H9 (cell line): ENCODE measurements around the gene S100B. TPM values are rescaled to one million over a fixed set of nuclear protein-coding genes. Genes with fewer than 3 reads are reported as not detected.

Experiments
- DNase-seq: peaks from one replicate; pipeline ENCODE4 v3.0.0-alpha.2; 2017
- H2AFZ ChIP-seq: one replicate; pipeline ENCODE4 v1.6.1; 2013; ENCODE audit warnings: mild to moderate bottlenecking, low read length, control low read depth, moderate library complexity
- H2AK5ac ChIP-seq: 2 replicates; pipeline ENCODE4 v1.6.1; 2013; ENCODE audit warnings: low read length, control low read depth, mixed read lengths; ENCODE audit not compliant: insufficient read length
- H2BK120ac ChIP-seq: one replicate; pipeline ENCODE4 v1.6.1; 2013; ENCODE audit warnings: low read depth, mild to moderate bottlenecking, low read length, control low read depth, inconsistent platforms; ENCODE audit not compliant: poor library complexity, severe bottlenecking
- H2BK12ac ChIP-seq: 2 replicates; pipeline ENCODE4 v1.6.1; 2013; ENCODE audit warnings: low read length, control low read depth, mixed read lengths, low read depth; ENCODE audit not compliant: insufficient read length
- H2BK15ac ChIP-seq: 2 replicates; pipeline ENCODE4 v1.6.1; 2013; ENCODE audit warnings: low read depth, low read length, control low read depth
- H2BK20ac ChIP-seq: one replicate; pipeline ENCODE4 v1.6.1; 2013; ENCODE audit warnings: low read depth, mild to moderate bottlenecking, low read length, control low read depth, inconsistent platforms; ENCODE audit not compliant: poor library complexity, severe bottlenecking
- H2BK5ac ChIP-seq: 2 replicates; pipeline ENCODE4 v1.6.1; 2013; ENCODE audit warnings: low read length, control low read depth, mixed read lengths; ENCODE audit not compliant: insufficient read length
- H3K14ac ChIP-seq: 2 replicates; pipeline ENCODE4 v1.6.1; 2013; ENCODE audit warnings: low read length, control low read depth; ENCODE audit not compliant: insufficient read depth
- H3K18ac ChIP-seq: 2 replicates; pipeline ENCODE4 v1.6.1; 2013; ENCODE audit warnings: low read depth, mild to moderate bottlenecking, mixed read lengths, low read length, control low read depth; ENCODE audit not compliant: insufficient read length
- H3K23ac ChIP-seq: 2 replicates; pipeline ENCODE4 v1.6.1; 2013; ENCODE audit warnings: low read length, control low read depth, mixed read lengths, low read depth; ENCODE audit not compliant: insufficient read length
- H3K23me2 ChIP-seq: 2 replicates; pipeline ENCODE4 v1.6.1; 2013; ENCODE audit warnings: low read depth, mild to moderate bottlenecking, mixed read lengths, low read length, control low read depth; ENCODE audit not compliant: insufficient read length, poor library complexity, severe bottlenecking
- H3K27ac ChIP-seq: 2 replicates; pipeline ENCODE4 v1.5.1; 2013; ENCODE audit warnings: low read length, control low read depth, mixed read lengths, low read depth; ENCODE audit not compliant: insufficient read length
- H3K27me3 ChIP-seq: 2 replicates; pipeline ENCODE4 v1.6.1; 2013; ENCODE audit warnings: low read length, control low read depth, inconsistent platforms; ENCODE audit not compliant: insufficient read depth
- H3K4ac ChIP-seq: 2 replicates; pipeline ENCODE4 v1.6.1; 2013; ENCODE audit warnings: low read depth, mild to moderate bottlenecking, control low read depth, inconsistent platforms, low read length, moderate library complexity
- H3K4me1 ChIP-seq: 2 replicates; pipeline ENCODE4 v1.6.1; 2013; ENCODE audit warnings: low read length, control low read depth, inconsistent platforms; ENCODE audit not compliant: insufficient read depth
- H3K4me2 ChIP-seq: 2 replicates; pipeline ENCODE4 v1.6.1; 2013; ENCODE audit warnings: low read length, control low read depth, mixed read lengths; ENCODE audit not compliant: insufficient read length, insufficient read depth
- H3K56ac ChIP-seq: 2 replicates; pipeline ENCODE4 v1.6.1; 2013; ENCODE audit warnings: low read depth, mild to moderate bottlenecking, mixed read lengths, low read length, control low read depth; ENCODE audit not compliant: insufficient read length
- H3K79me1 ChIP-seq: 2 replicates; pipeline ENCODE4 v1.6.1; 2013; ENCODE audit warnings: low read depth, mild to moderate bottlenecking, moderate library complexity, low read length, control low read depth, inconsistent platforms; ENCODE audit not compliant: insufficient read depth, poor library complexity, severe bottlenecking
- H3K79me2 ChIP-seq: 2 replicates; pipeline ENCODE4 v1.6.1; 2013; ENCODE audit warnings: low read length, control low read depth, inconsistent platforms; ENCODE audit not compliant: insufficient read depth
- H3K9ac ChIP-seq: 2 replicates; pipeline ENCODE4 v1.6.1; 2013; ENCODE audit warnings: low read length, control low read depth, mixed read lengths; ENCODE audit not compliant: insufficient read length; ENCODE audit errors: extremely low read depth
- H3K9me3 ChIP-seq: one replicate; pipeline ENCODE4 v1.6.1; 2013; ENCODE audit warnings: low read depth, low read length, inconsistent platforms; ENCODE audit not compliant: control insufficient read depth
- H3T11ph ChIP-seq: one replicate; pipeline ENCODE4 v1.6.1; 2013; ENCODE audit warnings: mild to moderate bottlenecking, low read length, control low read depth, inconsistent platforms
- H4K20me1 ChIP-seq: one replicate; pipeline ENCODE4 v1.6.1; 2013; ENCODE audit not compliant: control insufficient read depth, insufficient read length, insufficient read depth
- H4K5ac ChIP-seq: 2 replicates; pipeline ENCODE4 v1.6.1; 2013; ENCODE audit warnings: low read depth, mild to moderate bottlenecking, mixed read lengths, low read length, control low read depth; ENCODE audit not compliant: insufficient read length
- H4K8ac ChIP-seq: replicated peaks from 2 replicates; pipeline ENCODE4 v1.6.1; 2013; ENCODE audit warnings: low read length, control low read depth, mixed read lengths, low read depth; ENCODE audit not compliant: insufficient read length
- H4K91ac ChIP-seq: 2 replicates; pipeline ENCODE4 v1.6.1; 2013; ENCODE audit warnings: low read depth, mild to moderate bottlenecking, moderate library complexity, mixed read lengths, low read length, control low read depth; ENCODE audit not compliant: insufficient read length
- H3K27ac Mint-ChIP-seq, 3 experiments: 2 replicates in 2 of 3; 3 replicates in 1 of 3; pipeline ENCODE4 v1.8.0; 2020 to 2021; ENCODE audit warnings: mixed read lengths in 3 of 3, mild to moderate bottlenecking in 1 of 3, moderate library complexity in 1 of 3
- H3K27me3 Mint-ChIP-seq: 2 replicates; pipeline ENCODE4 v1.8.0; 2021; ENCODE audit warnings: low read depth, mild to moderate bottlenecking, moderate library complexity, mixed read lengths
- H3K36me3 Mint-ChIP-seq, 3 experiments: 2 replicates in 2 of 3; 3 replicates in 1 of 3; pipeline ENCODE4 v1.8.0; 2020 to 2021; ENCODE audit warnings: low read depth in 3 of 3, mixed read lengths in 3 of 3; ENCODE audit not compliant: insufficient read depth in 1 of 3
- H3K4me1 Mint-ChIP-seq, 2 experiments: 2 replicates each; pipeline ENCODE4 v1.8.0; 2020; ENCODE audit warnings: mixed read lengths in 2 of 2
- H3K4me3 Mint-ChIP-seq, 2 experiments: 2 replicates in 1 of 2; 3 replicates in 1 of 2; pipeline ENCODE4 v1.8.0; 2020 to 2021; ENCODE audit warnings: mild to moderate bottlenecking in 2 of 2, mixed read lengths in 2 of 2, moderate library complexity in 1 of 2
- H3K9me3 Mint-ChIP-seq, 2 experiments: 2 replicates in 1 of 2; 3 replicates in 1 of 2; pipeline ENCODE4 v1.8.0; 2020; ENCODE audit warnings: mild to moderate bottlenecking in 2 of 2, mixed read lengths in 2 of 2, moderate library complexity in 1 of 2
- CTCF ChIP-seq: fragments of 200-600 bp; sonication (generic); conservative IDR thresholded peaks from 3 replicates; pipeline ENCODE4 v1.8.0; 2021; ENCODE audit warnings: antibody characterized with exemption, mild to moderate bottlenecking
- WGBS: extraction: QIAGEN DNeasy Blood & Tissue Kit; methylation state at CpG from one replicate; pipeline ENCODE4 v1.1.7; 2013; ENCODE audit warnings: missing lambda C conversion rate, low lambda C conversion rate, mixed read lengths; ENCODE audit not compliant: insufficient read length; ENCODE audit errors: extremely low coverage; 5-methylcytosine and 5-hydroxymethylcytosine counted together
- total RNA-seq: library from RNA; stranded (reverse); gene quantifications from 2 replicates; pipeline ENCODE4 v1.2.1, GENCODE V29; 2021

The S100B gene
- total RNA-seq, 1 experiment from 2014 or later: 0.26 TPM

- Histone ChIP-seq H4K5ac (no peak overlapping the region), H3K4me1 (no peaks in the 10 kb centered on the region), H3K9ac (no peak overlapping the region), H4K8ac (no peak overlapping the region), H3K23ac (no peak overlapping the region), H3K27me3 (no peaks in the 10 kb centered on the region), H2BK12ac (no peak overlapping the region), H2BK15ac (no peak overlapping the region), H3K4me2 (no peak overlapping the region), H2BK20ac (no peak overlapping the region), H3K14ac (no peak overlapping the region), H3K18ac (no peak overlapping the region), H3K23me2 (no peaks in the 10 kb centered on the region), H2BK5ac (no peak overlapping the region), H3K56ac (no peak overlapping the region), H2BK120ac (no peak overlapping the region), H4K91ac (no peak overlapping the region), H3K9me3 (no peaks in the 10 kb centered on the region), H3K79me1 (no peaks in the 10 kb centered on the region), H3K4ac (no peak overlapping the region), H3K27ac (no peak overlapping the region), H3T11ph (no peak overlapping the region), H2AFZ (no peak overlapping the region), H2AK5ac (no peak overlapping the region), H3K79me2 (0 out of 2 replicates have a peak, but pooled peaks cover 2% of the 10 kb centered on the region), H4K20me1 (peaks cover 2% of the 10 kb centered on the region)
- H3K27me3 Mint-ChIP-seq: no peaks in the 10 kb centered on the region
- no peak overlapping the region for H3K27ac Mint-ChIP-seq
- no peaks in the 10 kb centered on the region for H3K4me1 Mint-ChIP-seq
- no peak for TF ChIP-seq CTCF
- H3K9me3 Mint-ChIP-seq: no peaks in the 10 kb centered on the region; a peak in 1 of 5 replicates
- DNase-seq: no peak
- peaks cover 18 to 71% (median 43%) of the 10 kb centered on the region in 3 experiments; a peak in 6 of 7 replicates for H3K36me3 Mint-ChIP-seq
- no CpG with 5 or more reads among the region's 26 CpGs for WGBS
- H3K4me3 Mint-ChIP-seq: no peak overlapping the region
Measured at GRCh38 chr21:46557919-46558392, 46.9 kb downstream of the S100B start.
